B cell (primary cell): ENCODE data around the gene B4GALNT3.

Experiments
- EZH2 ChIP-seq: IDR thresholded peaks from 2 replicates; pipeline ENCODE4 v1.6.1; 2012; ENCODE audit warnings: borderline replicate concordance, low read depth, mild to moderate bottlenecking, moderate library complexity, low read length; ENCODE audit not compliant: insufficient read depth, poor library complexity, severe bottlenecking
- TF ChIP-seq, protein P1 (sequence below): fragments of 200-600 bp; IDR thresholded peaks from one replicate; pipeline ENCODE4 v1.8.0; 2022; ENCODE audit warnings: antibody characterized with exemption, mild to moderate bottlenecking

DNA sequence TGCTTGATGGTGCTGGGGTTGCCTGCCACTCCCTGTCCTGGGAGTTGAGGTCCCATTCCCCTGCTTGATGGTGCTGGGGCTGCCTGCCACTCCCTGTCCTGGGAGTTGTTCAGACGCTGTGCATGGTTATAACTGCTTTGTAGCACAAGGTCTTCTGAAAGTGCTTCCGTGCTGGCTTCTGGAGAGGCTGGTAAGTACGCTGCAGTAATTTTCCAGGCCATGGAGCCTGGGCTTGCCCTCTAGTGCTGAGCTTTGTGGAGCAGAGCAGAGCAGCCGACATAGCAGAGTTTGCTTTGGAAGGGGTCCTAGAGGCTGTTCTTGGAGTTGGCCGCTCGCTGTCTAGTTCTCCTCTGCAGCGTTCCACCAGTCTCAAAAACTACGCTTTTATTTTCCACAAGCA is 6.3 kb downstream of the B4GALNT3 start:
- TF ChIP-seq, protein P1, sequence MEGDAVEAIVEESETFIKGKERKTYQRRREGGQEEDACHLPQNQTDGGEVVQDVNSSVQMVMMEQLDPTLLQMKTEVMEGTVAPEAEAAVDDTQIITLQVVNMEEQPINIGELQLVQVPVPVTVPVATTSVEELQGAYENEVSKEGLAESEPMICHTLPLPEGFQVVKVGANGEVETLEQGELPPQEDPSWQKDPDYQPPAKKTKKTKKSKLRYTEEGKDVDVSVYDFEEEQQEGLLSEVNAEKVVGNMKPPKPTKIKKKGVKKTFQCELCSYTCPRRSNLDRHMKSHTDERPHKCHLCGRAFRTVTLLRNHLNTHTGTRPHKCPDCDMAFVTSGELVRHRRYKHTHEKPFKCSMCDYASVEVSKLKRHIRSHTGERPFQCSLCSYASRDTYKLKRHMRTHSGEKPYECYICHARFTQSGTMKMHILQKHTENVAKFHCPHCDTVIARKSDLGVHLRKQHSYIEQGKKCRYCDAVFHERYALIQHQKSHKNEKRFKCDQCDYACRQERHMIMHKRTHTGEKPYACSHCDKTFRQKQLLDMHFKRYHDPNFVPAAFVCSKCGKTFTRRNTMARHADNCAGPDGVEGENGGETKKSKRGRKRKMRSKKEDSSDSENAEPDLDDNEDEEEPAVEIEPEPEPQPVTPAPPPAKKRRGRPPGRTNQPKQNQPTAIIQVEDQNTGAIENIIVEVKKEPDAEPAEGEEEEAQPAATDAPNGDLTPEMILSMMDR: no peak
- no peak for TF ChIP-seq EZH2
